Measurements from ENCODE around the gene GPR35.

The GPR35 gene

GRCh38 chr2:240624950-240625621 lies at the start of gene GPR35:
TSS of gene GPR35 (plus strand) at chr2:240625480. CDS start at chr2:240629953, 4,473 bp downstream.
- DNase-seq (ENCODE audit: low spot score): peak; percentile 77

- DNase-seq (ENCODE audit: low spot score): no peak
These were observed 49.2 kb upstream of the GPR35 start for GRCh38 chr2:240576036-240576435.

GRCh38 chr2:240576436-240577205 lies 48.7 kb upstream of the GPR35 start:
- no peak for DNase-seq (ENCODE audit: low spot score)

- DNase-seq (ENCODE audit: low spot score): no peak
These were observed 47.8 kb upstream of the GPR35 start for GRCh38 chr2:240577281-240578109.

- DNase-seq (ENCODE audit: low spot score): no peak
These were observed 47.2 kb upstream of the GPR35 start for GRCh38 chr2:240578110-240578450.

GRCh38 chr2:240578488-240578887 lies 46.8 kb upstream of the GPR35 start:
- no peak for DNase-seq (ENCODE audit: low spot score)

- no peak for DNase-seq (ENCODE audit: low spot score)
These were observed 46.1 kb upstream of the GPR35 start for GRCh38 chr2:240579071-240579762.

GRCh38 chr2:240579771-240580614 lies 45.3 kb upstream of the GPR35 start:
- DNase-seq (ENCODE audit: low spot score): peak; percentile 86

GRCh38 chr2:240581811-240582210 lies 43.5 kb upstream of the GPR35 start:
- no peak for DNase-seq (ENCODE audit: low spot score)

- no peak for DNase-seq (ENCODE audit: low spot score)
These were observed 42.5 kb upstream of the GPR35 start for GRCh38 chr2:240582781-240583180.

GRCh38 chr2:240583774-240584173 lies 41.5 kb upstream of the GPR35 start:
- no peak for DNase-seq (ENCODE audit: low spot score)

- no peak for DNase-seq (ENCODE audit: low spot score)
These were observed 40.7 kb upstream of the GPR35 start for GRCh38 chr2:240584486-240585031.

- DNase-seq (ENCODE audit: low spot score): no peak
These were observed 40.2 kb upstream of the GPR35 start for GRCh38 chr2:240585101-240585500.

GRCh38 chr2:240585681-240586197 lies 39.5 kb upstream of the GPR35 start:
- no peak for DNase-seq (ENCODE audit: low spot score)

GRCh38 chr2:240586198-240586918 lies 38.9 kb upstream of the GPR35 start, which contains the start of gene CAPN10:
TSS of gene CAPN10 (plus strand) at chr2:240586734. CDS start at chr2:240586912, 178 bp downstream.
- peak; percentile 95 for DNase-seq (ENCODE audit: low spot score)

GRCh38 chr2:240586919-240587800 lies 38.1 kb upstream of the GPR35 start:
- peak; percentile 58 for DNase-seq (ENCODE audit: low spot score)

GRCh38 chr2:240588006-240588655 lies 37.1 kb upstream of the GPR35 start:
- DNase-seq (ENCODE audit: low spot score): no peak

GRCh38 chr2:240588669-240589068 lies 36.6 kb upstream of the GPR35 start:
- DNase-seq (ENCODE audit: low spot score): no peak
